GM23248 (cell line): ENCODE results near the gene MPV17L2. TPM values are rescaled to one million over a fixed set of nuclear protein-coding genes. Genes with fewer than 3 reads are reported as not detected.
A peak's percentile ranks its signal among the peaks of the same experiment; 100 is the strongest.

Source experiments
- DNase-seq: peaks from one replicate; pipeline ENCODE4 v3.0.0-alpha.2; 2015
- H2AFZ ChIP-seq: fragments of 200-600 bp; sonication (generic); 2 replicates; pipeline ENCODE4 v1.6.1; 2016; ENCODE audit warnings: antibody characterized with exemption
- H3F3A ChIP-seq: fragments of 200-600 bp; sonication (generic); 2 replicates; pipeline ENCODE4 v1.6.1; 2016; ENCODE audit warnings: mild to moderate bottlenecking, antibody characterized with exemption, mixed run types; ENCODE audit not compliant: insufficient read depth
- H3K27ac ChIP-seq: fragments of 200-600 bp; sonication (generic); 2 replicates; pipeline ENCODE4 v1.5.1; 2016; ENCODE audit warnings: mild to moderate bottlenecking
- H3K27me3 ChIP-seq: fragments of 200-600 bp; sonication (generic); replicated peaks from 2 replicates; pipeline ENCODE4 v1.6.1; 2016; ENCODE audit warnings: mild to moderate bottlenecking; ENCODE audit not compliant: insufficient read depth
- H3K36me3 ChIP-seq: fragments of 200-600 bp; sonication (generic); 2 replicates; pipeline ENCODE4 v1.6.1; 2016; ENCODE audit warnings: low read depth, mild to moderate bottlenecking
- H3K4me1 ChIP-seq: fragments of 200-600 bp; sonication (generic); 2 replicates; pipeline ENCODE4 v1.6.1; 2016; ENCODE audit warnings: mild to moderate bottlenecking; ENCODE audit not compliant: insufficient read depth
- H3K4me2 ChIP-seq: fragments of 200-600 bp; sonication (generic); one replicate; pipeline ENCODE4 v1.6.1; 2016; ENCODE audit warnings: mild to moderate bottlenecking; ENCODE audit not compliant: unreplicated experiment
- H3K4me3 ChIP-seq: fragments of 200-600 bp; sonication (generic); 2 replicates; pipeline ENCODE4 v1.5.1; 2016; ENCODE audit warnings: mild to moderate bottlenecking
- H3K79me2 ChIP-seq: fragments of 200-600 bp; sonication (generic); 2 replicates; pipeline ENCODE4 v1.6.1; 2016; ENCODE audit warnings: mild to moderate bottlenecking; ENCODE audit not compliant: insufficient read depth
- H3K9ac ChIP-seq: fragments of 200-600 bp; sonication (generic); 2 replicates; pipeline ENCODE4 v1.6.1; 2016; ENCODE audit warnings: mild to moderate bottlenecking
- H3K9me2 ChIP-seq: fragments of 200-600 bp; sonication (generic); 2 replicates; pipeline ENCODE4 v1.6.1; 2016; ENCODE audit warnings: mixed run types, mild to moderate bottlenecking, moderate library complexity; ENCODE audit not compliant: insufficient read depth
- H3K9me3 ChIP-seq: fragments of 200-600 bp; sonication (generic); one replicate; pipeline ENCODE4 v1.6.1; 2017; ENCODE audit warnings: low read depth
- H4K20me1 ChIP-seq: fragments of 200-600 bp; sonication (generic); 2 replicates; pipeline ENCODE4 v1.6.0; 2016; ENCODE audit not compliant: insufficient read depth
- EZH2 ChIP-seq: fragments of 200-600 bp; sonication (generic); IDR thresholded peaks from 2 replicates; pipeline ENCODE4 v1.6.1; 2018; ENCODE audit warnings: antibody characterized with exemption, mild to moderate bottlenecking; ENCODE audit not compliant: insufficient read depth, poor library complexity, severe bottlenecking
- EZH2phosphoT487 ChIP-seq: fragments of 200-600 bp; sonication (generic); IDR thresholded peaks from 2 replicates; pipeline ENCODE4 v1.6.1; 2018; ENCODE audit warnings: antibody characterized with exemption, moderate library complexity, mild to moderate bottlenecking, low read depth; ENCODE audit not compliant: insufficient read depth
- WGBS, 2 experiments: methylation state at CpG; one replicate each; pipeline ENCODE4 v1.1.6; 2015 to 2017; ENCODE audit warnings: low lambda C conversion rate in 2 of 2, low coverage in 1 of 2; ENCODE audit errors: missing lambda C conversion rate in 2 of 2; 5-methylcytosine and 5-hydroxymethylcytosine counted together
- in situ Hi-C: fragments of 300-500 bp; cut with MboI; formaldehyde crosslinking; loops from 2 replicates; pipeline ENCODE4 v1.15.0; 2020
- polyA plus RNA-seq: library from polyadenylated mRNA; unstranded; fragments of >200 nt; fragmentation: Nextera tagmentation; extraction: Ambion mirVana; gene quantifications from 2 replicates; pipeline ENCODE4 v1.2.1, GENCODE V29; 2016
- total RNA-seq: library from RNA; depleted of rRNA; stranded (reverse); fragments of >200 nt; shearing (Covaris generic); gene quantifications from 2 replicates; pipeline ENCODE4 v1.2.3, GENCODE V29; 2014

The MPV17L2 gene
- total and polyA plus RNA-seq, 2 experiments from 2014 or later = 21.0 to 43.2 TPM

DNA sequence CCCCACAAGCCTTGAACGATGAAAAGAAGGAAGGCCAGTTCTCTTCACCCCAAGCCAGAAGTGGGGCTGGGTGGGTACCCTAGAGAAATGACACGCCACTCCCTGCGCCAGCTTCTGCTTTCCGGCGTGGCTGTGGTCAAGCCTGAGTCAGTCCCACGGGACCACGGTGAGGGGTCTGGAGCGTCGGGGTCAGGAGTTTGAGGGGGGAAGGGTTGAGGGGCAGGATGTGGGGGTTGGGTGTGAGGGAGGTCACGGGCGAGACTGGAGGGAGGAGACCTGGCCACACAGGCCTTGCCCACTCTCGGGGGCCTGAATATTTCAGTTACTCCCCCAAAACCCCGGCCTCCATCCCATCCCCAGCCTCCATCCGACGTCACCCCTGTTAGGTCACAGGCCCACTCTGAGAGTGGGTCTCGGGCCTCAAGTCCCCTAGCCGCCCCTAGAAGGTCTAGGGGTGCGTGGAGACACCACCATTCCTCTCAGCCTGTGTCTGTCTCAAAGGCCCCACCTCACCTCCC, 19.9 kb upstream of the MPV17L2 start:
- TF ChIP-seq EZH2phosphoT487 (no peak), EZH2 (no peak)
- peak; percentile 67 for DNase-seq
- no peaks in the 10 kb centered on the region; the same call in 1 of the 2 replicates for H3F3A ChIP-seq
- in situ Hi-C loops = no loop called here
- peak overlapping the region; percentile 81 for H3K4me2 ChIP-seq
- no peaks in the 10 kb centered on the region for H3K9me3 ChIP-seq
- H4K20me1 ChIP-seq = no peaks in the 10 kb centered on the region
- peaks cover 2% of the 10 kb centered on the region; the same call in 1 of the 2 replicates for H3K36me3 ChIP-seq
- H3K4me3 ChIP-seq = peak overlapping the region; percentile 78
- peak overlapping the region; percentile 89 for H2AFZ ChIP-seq
- H3K27me3 ChIP-seq = no peaks in the 10 kb centered on the region
- no peaks in the 10 kb centered on the region for H3K4me1 ChIP-seq
- H3K9ac ChIP-seq = peak overlapping the region; percentile 58; the same call in 1 of the 2 replicates
- H3K9me2 ChIP-seq = no peaks in the 10 kb centered on the region
- no peaks in the 10 kb centered on the region for H3K79me2 ChIP-seq
- no peak overlapping the region for H3K27ac ChIP-seq
- 19 to 22% methylated on average over 10 to 18 of the region's 18 CpGs for WGBS, 2 experiments

DNA sequence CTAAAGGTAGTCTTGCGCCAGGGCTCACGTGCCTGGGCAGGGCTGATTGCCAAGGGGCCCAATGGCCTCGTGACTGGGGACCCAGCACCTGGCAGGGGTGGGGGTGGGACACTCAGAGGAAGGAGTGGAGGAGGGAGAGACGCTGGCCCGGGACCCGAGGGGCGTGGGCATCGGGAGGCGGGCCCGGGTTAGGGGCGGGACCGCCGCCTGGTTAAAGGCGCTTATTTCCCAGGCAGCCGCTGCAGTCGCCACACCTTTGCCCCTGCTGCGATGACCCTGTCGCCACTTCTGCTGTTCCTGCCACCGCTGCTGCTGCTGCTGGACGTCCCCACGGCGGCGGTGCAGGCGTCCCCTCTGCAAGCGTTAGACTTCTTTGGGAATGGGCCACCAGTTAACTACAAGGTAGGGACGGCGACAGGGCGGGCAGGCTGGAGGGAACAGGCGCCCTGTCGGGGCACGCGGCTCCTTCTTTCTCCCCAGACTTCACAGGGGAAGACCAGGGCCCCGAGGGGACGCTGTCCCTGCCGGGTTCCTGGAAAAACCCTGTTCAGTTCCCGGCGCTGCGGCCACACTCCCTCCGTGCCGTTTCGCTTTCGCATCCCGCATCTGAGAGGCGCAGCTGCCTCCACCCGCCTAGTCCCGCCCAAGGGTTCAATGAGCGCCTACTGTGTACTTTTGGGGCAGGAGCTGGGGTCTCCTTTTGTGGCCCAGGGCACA, 19.3 kb upstream of the MPV17L2 start, which contains the start of gene IFI30:
Gene IFI30 (plus strand): TSS at position 242 of the 717 bp plus-strand sequence. CDS start 29 bp downstream, at position 271.
- Histone ChIP-seq H4K20me1 (no peaks in the 10 kb centered on the region), H3K4me3 (peak within 1 kb of the TSS; percentile 78), H3K27me3 (no peaks in the 10 kb centered on the region), H3K9me3 (no peaks in the 10 kb centered on the region), H3K9me2 (no peaks in the 10 kb centered on the region), H3K36me3 (no peaks in the 10 kb centered on the region; the same call in 1 of the 2 replicates), H3K4me2 (peak within 1 kb of the TSS; percentile 81), H3K79me2 (no peaks in the 10 kb centered on the region), H3F3A (no peaks in the 10 kb centered on the region; the same call in 1 of the 2 replicates), H2AFZ (peak within 1 kb of the TSS; percentile 89), H3K27ac (no peak within 1 kb of the TSS), H3K9ac (peak within 1 kb of the TSS; percentile 58), H3K4me1 (no peaks in the 10 kb centered on the region)
- TF ChIP-seq EZH2 (no peak), EZH2phosphoT487 (no peak)
- WGBS, 2 experiments = 1 to 2% methylated on average over 41 to 44 of the region's 47 CpGs
- DNase-seq = peak; percentile 70
- in situ Hi-C loops = no loop called here

DNA sequence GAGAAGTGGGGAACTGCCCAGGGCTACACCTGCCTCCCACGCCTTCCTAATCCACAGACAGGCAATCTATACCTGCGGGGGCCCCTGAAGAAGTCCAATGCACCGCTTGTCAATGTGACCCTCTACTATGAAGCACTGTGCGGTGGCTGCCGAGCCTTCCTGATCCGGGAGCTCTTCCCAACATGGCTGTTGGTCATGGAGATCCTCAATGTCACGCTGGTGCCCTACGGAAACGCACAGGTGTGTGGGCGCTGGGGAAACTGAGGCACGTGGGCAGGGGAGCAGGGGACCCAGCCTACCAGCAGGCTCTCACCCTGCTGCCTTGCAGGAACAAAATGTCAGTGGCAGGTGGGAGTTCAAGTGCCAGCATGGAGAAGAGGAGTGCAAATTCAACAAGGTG, 18.0 kb upstream of the MPV17L2 start:
- no peak for DNase-seq
- 85 to 90% methylated on average over 11 of the region's 11 CpGs for WGBS, 2 experiments
- Histone ChIP-seq H3K9ac (no peak overlapping the region), H3K9me3 (no peaks in the 10 kb centered on the region), H3K36me3 (no peaks in the 10 kb centered on the region), H3K4me1 (no peaks in the 10 kb centered on the region), H3K79me2 (no peaks in the 10 kb centered on the region), H3K27ac (no peak overlapping the region), H4K20me1 (no peaks in the 10 kb centered on the region), H3K4me2 (no peak overlapping the region), H3F3A (no peaks in the 10 kb centered on the region; the same call in 1 of the 2 replicates), H3K4me3 (no peak overlapping the region), H3K27me3 (no peaks in the 10 kb centered on the region), H3K9me2 (no peaks in the 10 kb centered on the region), H2AFZ (no peak overlapping the region)
- in situ Hi-C loops = no loop called here
- no peak for TF ChIP-seq EZH2
- TF ChIP-seq EZH2phosphoT487 = no peak

DNA sequence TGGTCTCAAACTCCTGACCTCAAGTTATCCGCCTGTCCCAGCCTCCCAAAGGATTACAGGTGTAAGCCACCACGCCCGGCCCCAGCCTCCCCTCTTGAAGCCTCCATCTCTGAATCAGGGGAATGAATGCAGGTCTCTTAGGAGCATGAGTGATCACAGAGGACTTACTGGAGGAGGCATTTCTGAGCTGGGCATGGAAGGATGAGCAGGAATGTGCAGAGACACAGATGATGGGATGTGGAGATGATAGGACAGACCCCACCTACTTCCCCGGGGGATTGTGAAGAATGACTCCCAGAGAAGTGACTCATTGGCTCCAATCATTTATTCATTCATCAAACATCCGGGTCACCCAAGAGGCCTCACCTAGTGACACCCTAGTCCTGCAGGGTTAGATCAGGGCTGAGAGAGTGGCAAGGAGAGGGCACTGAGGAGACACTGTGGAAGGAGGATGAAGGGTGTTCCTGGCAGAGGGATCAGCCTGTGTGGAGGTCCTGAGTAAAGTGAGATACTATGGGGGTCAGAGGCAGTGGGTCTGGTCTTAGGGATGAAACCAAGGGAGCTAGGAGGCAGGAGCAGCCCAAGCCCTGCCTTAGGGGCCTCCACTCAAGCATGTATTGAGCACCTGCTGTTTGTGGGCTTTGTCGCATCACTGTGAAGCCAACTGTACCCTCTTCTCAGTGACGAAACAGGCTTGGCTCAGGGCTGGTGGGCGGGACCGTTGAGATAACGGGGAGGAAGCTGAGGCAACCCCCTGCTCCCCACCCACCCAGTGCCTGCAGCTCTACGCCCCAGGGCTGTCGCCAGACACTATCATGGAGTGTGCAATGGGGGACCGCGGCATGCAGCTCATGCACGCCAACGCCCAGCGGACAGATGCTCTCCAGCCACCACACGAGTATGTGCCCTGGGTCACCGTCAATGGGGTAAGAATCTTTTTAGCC, 16.4 kb upstream of the MPV17L2 start:
- TF ChIP-seq EZH2phosphoT487 (no peak), EZH2 (no peak)
- Histone ChIP-seq H4K20me1 (no peaks in the 10 kb centered on the region), H2AFZ (no peak overlapping the region), H3K9me2 (no peaks in the 10 kb centered on the region), H3K9ac (no peak overlapping the region), H3K4me3 (no peak overlapping the region), H3F3A (no peaks in the 10 kb centered on the region; the same call in 1 of the 2 replicates), H3K9me3 (no peaks in the 10 kb centered on the region), H3K79me2 (no peaks in the 10 kb centered on the region), H3K27me3 (no peaks in the 10 kb centered on the region), H3K36me3 (no peaks in the 10 kb centered on the region), H3K27ac (no peak overlapping the region), H3K4me1 (no peaks in the 10 kb centered on the region), H3K4me2 (no peak overlapping the region)
- 81 to 85% methylated on average over 17 to 19 of the region's 19 CpGs for WGBS, 2 experiments
- in situ Hi-C loops = no loop called here
- no peak for DNase-seq
